Bronchial epithelial cell (primary cell): Measurements from ENCODE around the gene KCNK15. TPM values are rescaled to one million over a fixed set of nuclear protein-coding genes. Genes with fewer than 3 reads are reported as not detected.

Experiments used
- DNase-seq: peaks from one replicate; pipeline ENCODE4 v3.0.0-alpha.2; 2010; ENCODE audit warnings: low read depth
- FAIRE-seq: peaks from 2 replicates; lab custom pipeline; 2011; peaks lifted over from hg19 to GRCh38; lab: Jason Lieb, UNC
- H3K27me3 ChIP-seq: 2 replicates; pipeline ENCODE4 v1.5.1; 2011; ENCODE audit warnings: low read length; ENCODE audit not compliant: control insufficient read depth, insufficient read depth
- H3K36me3 ChIP-seq: 2 replicates; pipeline ENCODE4 v1.5.1; 2011; ENCODE audit warnings: low read length; ENCODE audit not compliant: control insufficient read depth, insufficient read depth
- H3K4me3 ChIP-seq: 2 replicates; pipeline ENCODE4 v1.5.1; 2011; ENCODE audit warnings: mild to moderate bottlenecking, low read depth, low read length, control low read depth
- total RNA-seq: library from RNA; depleted of rRNA; stranded (reverse); fragments of >200 nt; gene quantifications from 2 replicates; pipeline ENCODE4 v1.2.1, GENCODE V29; 2014
- TF ChIP-seq, protein P1 (sequence below): IDR thresholded peaks from 2 replicates; pipeline ENCODE4 v1.5.1; 2011; ENCODE audit warnings: mild to moderate bottlenecking, moderate library complexity, low read length, control low read depth, inconsistent platforms; ENCODE audit not compliant: insufficient read depth, severe bottlenecking

KCNK15 gene
- total RNA-seq, 1 donor from 2014 or later = under 0.01 TPM

DNA sequence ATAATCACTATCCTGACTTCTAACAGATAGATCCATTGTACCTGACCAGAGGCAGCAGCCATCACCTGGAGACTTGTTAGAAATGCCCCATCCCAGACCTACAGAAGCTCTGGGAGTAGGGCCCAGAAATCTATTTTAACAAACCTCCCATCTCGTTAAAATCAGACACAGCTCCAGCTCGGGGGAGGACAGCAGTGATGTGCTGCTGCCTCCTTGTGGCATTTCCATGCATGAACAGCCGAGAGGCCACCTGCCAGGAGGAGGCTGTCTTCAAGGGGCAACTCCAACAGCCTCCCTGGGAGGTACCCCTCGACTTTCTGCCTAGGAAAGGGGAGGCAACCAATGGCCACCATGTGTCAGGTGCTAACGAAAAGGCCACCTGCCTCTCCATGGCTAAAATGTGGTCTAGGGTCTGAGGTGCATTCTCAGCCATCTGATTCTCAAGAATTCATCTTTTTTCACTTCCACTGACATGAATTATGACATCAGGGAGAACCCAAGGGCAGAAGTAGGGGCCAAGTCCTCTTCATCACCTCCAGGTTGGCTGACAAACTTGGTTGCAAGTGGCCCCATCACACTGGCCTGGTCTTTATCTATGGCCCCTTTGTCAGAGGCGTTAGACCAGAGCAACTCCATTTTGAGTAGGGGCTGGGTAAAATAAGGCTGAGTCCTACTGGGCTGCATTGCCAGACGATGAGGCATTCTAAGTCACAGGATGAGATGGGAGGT, 12.2 kb upstream of the KCNK15 start:
- TF ChIP-seq, protein P1, sequence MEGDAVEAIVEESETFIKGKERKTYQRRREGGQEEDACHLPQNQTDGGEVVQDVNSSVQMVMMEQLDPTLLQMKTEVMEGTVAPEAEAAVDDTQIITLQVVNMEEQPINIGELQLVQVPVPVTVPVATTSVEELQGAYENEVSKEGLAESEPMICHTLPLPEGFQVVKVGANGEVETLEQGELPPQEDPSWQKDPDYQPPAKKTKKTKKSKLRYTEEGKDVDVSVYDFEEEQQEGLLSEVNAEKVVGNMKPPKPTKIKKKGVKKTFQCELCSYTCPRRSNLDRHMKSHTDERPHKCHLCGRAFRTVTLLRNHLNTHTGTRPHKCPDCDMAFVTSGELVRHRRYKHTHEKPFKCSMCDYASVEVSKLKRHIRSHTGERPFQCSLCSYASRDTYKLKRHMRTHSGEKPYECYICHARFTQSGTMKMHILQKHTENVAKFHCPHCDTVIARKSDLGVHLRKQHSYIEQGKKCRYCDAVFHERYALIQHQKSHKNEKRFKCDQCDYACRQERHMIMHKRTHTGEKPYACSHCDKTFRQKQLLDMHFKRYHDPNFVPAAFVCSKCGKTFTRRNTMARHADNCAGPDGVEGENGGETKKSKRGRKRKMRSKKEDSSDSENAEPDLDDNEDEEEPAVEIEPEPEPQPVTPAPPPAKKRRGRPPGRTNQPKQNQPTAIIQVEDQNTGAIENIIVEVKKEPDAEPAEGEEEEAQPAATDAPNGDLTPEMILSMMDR = peak; percentile 83
- no peaks in the 10 kb centered on the region for H3K27me3 ChIP-seq
- H3K36me3 ChIP-seq = no peaks in the 10 kb centered on the region
- FAIRE-seq (no peak), DNase-seq (peak; percentile 54)
- no peak overlapping the region for H3K4me3 ChIP-seq

GRCh38 chr20:44734938-44735337, 10.7 kb upstream of the KCNK15 start:
- H3K27me3 ChIP-seq = no peaks in the 10 kb centered on the region
- TF ChIP-seq, protein P1 = peak; percentile 31
- no peak overlapping the region for H3K4me3 ChIP-seq
- no peaks in the 10 kb centered on the region for H3K36me3 ChIP-seq
- FAIRE-seq = no peak
- peak; percentile 59 for DNase-seq

DNA sequence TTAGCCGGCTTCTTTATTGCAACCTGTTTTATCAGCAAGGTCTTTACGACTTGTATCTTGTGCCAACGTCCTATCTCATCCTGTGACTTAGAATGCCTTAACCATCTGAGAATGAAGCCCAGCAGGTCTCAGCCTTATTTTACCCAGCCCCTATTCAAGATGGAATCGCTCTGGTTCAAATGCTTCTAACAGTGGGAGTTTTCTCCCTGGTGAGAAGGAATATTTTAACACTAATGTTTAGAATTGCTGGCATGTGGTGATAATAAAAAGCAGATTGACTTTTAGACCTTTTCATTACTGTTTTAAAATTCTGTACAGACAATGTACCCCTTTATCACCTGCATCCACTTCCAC, 9.9 kb upstream of the KCNK15 start:
- no peaks in the 10 kb centered on the region for H3K36me3 ChIP-seq
- H3K4me3 ChIP-seq = no peak overlapping the region
- no peaks in the 10 kb centered on the region for H3K27me3 ChIP-seq
- DNase-seq (no peak), FAIRE-seq (no peak)
- TF ChIP-seq, protein P1 = no peak

- no peaks in the 10 kb centered on the region for H3K27me3 ChIP-seq
- no peaks in the 10 kb centered on the region for H3K36me3 ChIP-seq
- DNase-seq (peak; percentile 73), FAIRE-seq (no peak)
- TF ChIP-seq, protein P1 = no peak
- no peak overlapping the region for H3K4me3 ChIP-seq
Observed at GRCh38 chr20:44736170-44737021, 9.3 kb upstream of the KCNK15 start.

GRCh38 chr20:44737116-44737515, 8.5 kb upstream of the KCNK15 start:
- H3K36me3 ChIP-seq = no peaks in the 10 kb centered on the region
- H3K4me3 ChIP-seq = no peak overlapping the region

More at GRCh38 chr20:44737116-44737515, 8.5 kb upstream of the KCNK15 start:
- DNase-seq (no peak), FAIRE-seq (no peak)
- TF ChIP-seq, protein P1 = no peak
- no peaks in the 10 kb centered on the region for H3K27me3 ChIP-seq
